Choroid plexus epithelial cell (primary cell): ENCODE measurements around the gene BCAS3.
"Not testable (repeated sequence)": the region's sequence is repeated elsewhere in the genome, so short reads cannot be mapped to it uniquely, and the experiment has no call there.

Experiments used
- DNase-seq: peaks from one replicate; pipeline ENCODE4 v3.0.0-alpha.2; 2010; ENCODE audit warnings: low read depth
- H3K4me3 ChIP-seq: 2 replicates; pipeline ENCODE4 v1.5.1; 2011; ENCODE audit warnings: low read depth, mild to moderate bottlenecking, control low read depth, low read length, moderate library complexity
- CTCF ChIP-seq: conservative IDR thresholded peaks from 2 replicates; pipeline ENCODE4 v1.5.1; 2011; ENCODE audit warnings: low read depth, mild to moderate bottlenecking, control low read depth, inconsistent platforms, low read length, moderate library complexity

BCAS3 gene

GRCh38 chr17:61422869-61423268 lies 745.2 kb downstream of the BCAS3 start:
- TF ChIP-seq CTCF = no peak
- no peak for DNase-seq

GRCh38 chr17:61423967-61424649 lies 746.5 kb downstream of the BCAS3 start:
- no peak overlapping the region for H3K4me3 ChIP-seq
- DNase-seq = no peak
- no peak for TF ChIP-seq CTCF

More at GRCh38 chr17:61422869-61423268, 745.2 kb downstream of the BCAS3 start:
- H3K4me3 ChIP-seq = no peak overlapping the region

- TF ChIP-seq CTCF = peak; percentile 37
- peak; percentile 35 for DNase-seq
- no peak overlapping the region for H3K4me3 ChIP-seq
Measured at GRCh38 chr17:61425682-61426481, 748.2 kb downstream of the BCAS3 start.

- peak; percentile 28 for TF ChIP-seq CTCF
- H3K4me3 ChIP-seq = no peak overlapping the region
- DNase-seq = peak; percentile 63
Measured at GRCh38 chr17:61426482-61427304, 749.0 kb downstream of the BCAS3 start.

- no peak overlapping the region for H3K4me3 ChIP-seq
- no peak for TF ChIP-seq CTCF
- no peak for DNase-seq
Measured at GRCh38 chr17:61427567-61427966, 749.9 kb downstream of the BCAS3 start.

GRCh38 chr17:61429274-61429673 lies 751.6 kb downstream of the BCAS3 start:
- TF ChIP-seq CTCF = no peak
- no peak overlapping the region for H3K4me3 ChIP-seq
- DNase-seq = no peak

GRCh38 chr17:61429831-61430230 lies 752.2 kb downstream of the BCAS3 start:
- H3K4me3 ChIP-seq, DNase-seq: not testable (repeated sequence)
